Activated CD8-positive, alpha-beta memory T cell treated with anti-CD3 and anti-CD28 coated beads, Interleukin-2, amount 50 U/mL, for 24 hours (primary cell): ENCODE data around the gene ACOX3.
"Not testable (repeated sequence)": the region's sequence is repeated elsewhere in the genome, so short reads cannot be mapped to it uniquely, and the experiment has no call there.

ENCODE experiments used
- DNase-seq: peaks from one replicate; pipeline ENCODE4 v3.0.0-alpha.2; 2020; ENCODE audit errors: extremely low read depth

ACOX3 gene

GRCh38 chr4:8387615-8388527 is 52.7 kb downstream of the ACOX3 start:
- DNase-seq = no peak

- DNase-seq = no peak
Measured at GRCh38 chr4:8387194-8387593, 53.3 kb downstream of the ACOX3 start.

- DNase-seq = no peak
Measured at GRCh38 chr4:8386731-8387130, 53.8 kb downstream of the ACOX3 start.

- DNase-seq = not testable (repeated sequence)
Measured at GRCh38 chr4:8386131-8386530, 54.4 kb downstream of the ACOX3 start.

GRCh38 chr4:8385611-8386010 is 54.9 kb downstream of the ACOX3 start:
- DNase-seq = no peak

GRCh38 chr4:8385106-8385505 is 55.4 kb downstream of the ACOX3 start:
- DNase-seq = no peak

GRCh38 chr4:8384397-8385060 is 56.0 kb downstream of the ACOX3 start:
- no peak for DNase-seq

GRCh38 chr4:8383451-8384160 is 56.9 kb downstream of the ACOX3 start:
- no peak for DNase-seq

- DNase-seq = no peak
Measured at GRCh38 chr4:8383016-8383415, 57.5 kb downstream of the ACOX3 start.

- DNase-seq = no peak
Measured at GRCh38 chr4:8381814-8382581, 58.5 kb downstream of the ACOX3 start.

- no peak for DNase-seq
Measured at GRCh38 chr4:8380511-8381415, 59.8 kb downstream of the ACOX3 start.

- DNase-seq = no peak
Measured at GRCh38 chr4:8379771-8380170, 60.8 kb downstream of the ACOX3 start.

- DNase-seq = no peak
Measured at GRCh38 chr4:8379281-8379680, 61.2 kb downstream of the ACOX3 start.

- no peak for DNase-seq
Measured at GRCh38 chr4:8378776-8379175, 61.7 kb downstream of the ACOX3 start.

GRCh38 chr4:8378101-8378724 is 62.3 kb downstream of the ACOX3 start:
- no peak for DNase-seq

- no peak for DNase-seq
Measured at GRCh38 chr4:8377103-8378075, 63.1 kb downstream of the ACOX3 start.

GRCh38 chr4:8376361-8377102 is 64.0 kb downstream of the ACOX3 start:
- DNase-seq = no peak
